ENCODE data around the gene MAMSTR.

GRCh38 chr19:48671446-48671995 is 48.0 kb downstream of the MAMSTR start:
- no peak for TF ChIP-seq CTCF (IDR thresholded peaks at IDR 0.05; ENCODE audit: low read depth, low read length)
- no peak for TF ChIP-seq POLR2A (IDR thresholded peaks at IDR 0.05; ENCODE audit: extremely low read depth, insufficient read length)
- no peak for TF ChIP-seq MAX (IDR thresholded peaks at IDR 0.05; ENCODE audit: low read depth, low read length)
- no peak for TF ChIP-seq MYC (IDR thresholded peaks at IDR 0.05; ENCODE audit: low read depth, low read length)
